ENCODE results near the gene FOXS1. TPM values are rescaled to one million over a fixed set of nuclear protein-coding genes. Genes with fewer than 3 reads are reported as not detected.

The FOXS1 gene
- total and polyA plus RNA-seq, 9 donors = 0.40 to 5.0 (median 0.69) TPM; not detected in 2

DNA sequence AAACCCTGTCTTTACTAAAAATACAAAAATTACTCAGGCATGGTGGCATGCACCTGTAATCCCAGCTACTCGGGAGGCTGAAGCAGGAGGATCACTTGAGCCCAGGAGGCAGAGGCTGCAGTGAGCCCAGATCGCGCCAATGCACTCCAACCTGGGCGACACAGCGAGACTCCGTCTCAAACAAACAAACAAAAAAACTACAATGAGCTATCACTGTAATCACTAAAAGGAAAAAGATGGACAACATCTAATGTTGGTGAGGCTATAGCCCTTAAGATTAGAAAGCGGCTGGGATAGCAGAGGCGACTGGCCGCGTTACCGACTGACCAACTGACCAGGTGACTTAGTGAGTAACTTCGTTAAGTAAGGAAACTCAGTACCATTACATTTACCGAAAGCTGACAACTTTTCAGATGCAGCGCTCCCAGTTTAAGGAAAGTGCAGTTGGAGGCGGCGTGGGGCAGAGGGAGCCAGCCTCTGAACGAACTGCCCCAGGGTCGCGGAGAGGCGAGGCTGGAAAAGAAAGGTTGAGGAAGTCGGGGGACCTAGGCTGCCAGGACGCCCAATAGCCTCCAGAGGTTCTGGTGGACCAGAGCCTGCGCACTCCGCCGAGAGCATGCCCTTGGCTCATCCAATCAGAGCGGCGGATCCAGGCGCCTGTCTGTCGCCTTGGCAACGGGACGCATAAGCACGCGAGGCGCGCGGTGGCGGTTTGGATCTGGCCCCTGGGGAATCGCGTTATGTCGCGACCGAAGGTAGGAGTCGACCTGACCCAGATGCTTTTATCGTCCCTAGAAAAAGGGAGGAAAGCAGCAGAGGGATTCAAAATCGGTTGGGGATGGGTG, 34.0 kb upstream of the FOXS1 start:
- no peaks in the 10 kb centered on the region for H3K27me3 ChIP-seq
- 4 to 6% (median 5%) methylated on average over 45 of the region's 45 CpGs for WGBS, 3 donors
- H3K27ac ChIP-seq = peak overlapping the region in 1 of 2 donors; percentile 55
- peak; percentile 92 to 95 (median 94) for DNase-seq
- H3K4me1 ChIP-seq (ENCODE audit: insufficient read depth) = no peaks in the 10 kb centered on the region
- TF ChIP-seq POLR2A (IDR thresholded peaks at IDR 0.05) = no peak
- TF ChIP-seq, protein P1, sequence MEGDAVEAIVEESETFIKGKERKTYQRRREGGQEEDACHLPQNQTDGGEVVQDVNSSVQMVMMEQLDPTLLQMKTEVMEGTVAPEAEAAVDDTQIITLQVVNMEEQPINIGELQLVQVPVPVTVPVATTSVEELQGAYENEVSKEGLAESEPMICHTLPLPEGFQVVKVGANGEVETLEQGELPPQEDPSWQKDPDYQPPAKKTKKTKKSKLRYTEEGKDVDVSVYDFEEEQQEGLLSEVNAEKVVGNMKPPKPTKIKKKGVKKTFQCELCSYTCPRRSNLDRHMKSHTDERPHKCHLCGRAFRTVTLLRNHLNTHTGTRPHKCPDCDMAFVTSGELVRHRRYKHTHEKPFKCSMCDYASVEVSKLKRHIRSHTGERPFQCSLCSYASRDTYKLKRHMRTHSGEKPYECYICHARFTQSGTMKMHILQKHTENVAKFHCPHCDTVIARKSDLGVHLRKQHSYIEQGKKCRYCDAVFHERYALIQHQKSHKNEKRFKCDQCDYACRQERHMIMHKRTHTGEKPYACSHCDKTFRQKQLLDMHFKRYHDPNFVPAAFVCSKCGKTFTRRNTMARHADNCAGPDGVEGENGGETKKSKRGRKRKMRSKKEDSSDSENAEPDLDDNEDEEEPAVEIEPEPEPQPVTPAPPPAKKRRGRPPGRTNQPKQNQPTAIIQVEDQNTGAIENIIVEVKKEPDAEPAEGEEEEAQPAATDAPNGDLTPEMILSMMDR (IDR thresholded peaks at IDR 0.05) = no peak
- intact Hi-C loops (cut with DNase I) = no loop called here
- no peaks in the 10 kb centered on the region for H3K9me3 ChIP-seq
- H3K4me3 ChIP-seq = peak overlapping the region; percentile 56
- H3K36me3 ChIP-seq = no peaks in the 10 kb centered on the region

DNA sequence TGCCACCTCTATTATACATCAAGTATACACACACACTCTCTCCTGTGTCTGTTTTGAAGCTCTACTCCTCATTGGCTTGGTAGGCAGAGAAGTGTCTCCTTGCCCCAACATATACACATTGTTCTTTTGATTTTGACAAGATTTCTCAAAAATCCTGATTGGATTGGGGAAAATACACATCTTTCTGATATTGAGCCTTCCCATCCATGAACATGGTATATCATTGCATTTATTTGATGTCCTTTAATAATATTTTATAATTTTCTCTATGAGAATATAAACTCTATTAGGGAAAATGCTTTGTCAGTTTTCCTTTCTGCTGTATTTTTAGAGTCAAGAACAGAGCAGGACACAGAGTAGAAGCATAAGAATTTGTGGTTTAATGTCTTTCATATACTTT, 32.3 kb upstream of the FOXS1 start:
- Histone ChIP-seq H3K9me3 (no peaks in the 10 kb centered on the region), H3K4me3 (no peak overlapping the region), H3K27ac (no peak overlapping the region), H3K36me3 (no peaks in the 10 kb centered on the region), H3K4me1 (ENCODE audit: insufficient read depth) (no peaks in the 10 kb centered on the region), H3K27me3 (no peaks in the 10 kb centered on the region)
- TF ChIP-seq EP300 (IDR thresholded peaks at IDR 0.05) (no peak), POLR2A (IDR thresholded peaks at IDR 0.05) (no peak)
- TF ChIP-seq, protein P1 (IDR thresholded peaks at IDR 0.05) = no peak
- no peak for DNase-seq
- intact Hi-C loops (cut with DNase I) = no loop called here

DNA sequence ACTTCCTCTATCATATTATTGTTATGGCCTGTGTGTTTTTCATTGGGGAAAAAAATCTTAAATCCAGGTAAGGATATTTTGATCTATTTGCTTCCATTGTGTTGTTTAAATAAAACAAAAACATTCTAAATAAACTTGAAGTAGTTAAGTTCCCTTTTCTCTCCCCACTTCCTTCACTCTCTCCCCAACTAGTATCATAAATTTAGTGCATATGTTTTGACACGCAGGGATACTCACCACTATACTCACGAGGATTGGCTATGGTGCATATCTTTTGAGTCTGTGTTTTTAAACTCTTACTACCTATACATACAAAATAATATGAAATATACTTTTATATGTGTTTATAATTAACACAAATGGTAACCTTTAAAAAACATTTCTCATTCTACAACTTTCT, 30.3 kb upstream of the FOXS1 start:
- no peak for DNase-seq
- Histone ChIP-seq H3K4me3 (no peak overlapping the region), H3K4me1 (ENCODE audit: insufficient read depth) (no peaks in the 10 kb centered on the region), H3K27ac (no peak overlapping the region), H3K9me3 (no peaks in the 10 kb centered on the region), H3K27me3 (no peaks in the 10 kb centered on the region), H3K36me3 (no peaks in the 10 kb centered on the region)
- TF ChIP-seq EP300 (IDR thresholded peaks at IDR 0.05) (no peak), POLR2A (IDR thresholded peaks at IDR 0.05) (no peak)
- TF ChIP-seq, protein P1 (IDR thresholded peaks at IDR 0.05) = no peak
- intact Hi-C loops (cut with DNase I) = no loop called here
- 70 to 83% (median 79%) methylated on average over 2 of the region's 2 CpGs for WGBS, 3 donors

DNA sequence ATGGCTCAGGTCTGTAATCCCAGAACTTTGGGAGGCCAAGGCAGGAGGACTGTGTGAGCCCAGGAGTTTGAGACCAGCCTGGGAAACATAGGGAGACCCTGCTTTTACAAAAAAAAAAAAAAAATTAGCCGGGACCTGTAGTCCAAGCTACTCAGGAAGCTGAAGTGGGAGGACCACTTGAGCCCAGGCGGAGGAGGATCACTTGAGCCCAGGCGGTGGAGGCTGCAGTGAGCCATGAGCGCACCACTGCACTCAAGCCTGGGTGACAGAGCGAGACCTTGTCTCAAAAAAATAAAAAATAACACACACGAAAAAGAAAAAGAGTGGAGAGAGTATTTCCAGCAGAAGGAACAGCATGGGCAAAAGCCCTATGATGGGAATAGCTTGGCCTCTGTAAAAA, 27.0 kb upstream of the FOXS1 start:
- TF ChIP-seq POLR2A (IDR thresholded peaks at IDR 0.05) = no peak
- TF ChIP-seq EP300 (IDR thresholded peaks at IDR 0.05) = no peak
- TF ChIP-seq, protein P1 (IDR thresholded peaks at IDR 0.05) = no peak
- Histone ChIP-seq H3K4me1 (ENCODE audit: insufficient read depth) (no peaks in the 10 kb centered on the region), H3K4me3 (no peak overlapping the region), H3K36me3 (no peaks in the 10 kb centered on the region), H3K27ac (no peak overlapping the region), H3K27me3 (no peaks in the 10 kb centered on the region), H3K9me3 (no peaks in the 10 kb centered on the region)
- whole genome bisulfite sequencing, 3 donors = 90 to 94% (median 91%) methylated on average over 6 of the region's 6 CpGs
- no peak for DNase-seq
- intact Hi-C loops (cut with DNase I) = no loop called here
